Transverse colon (tissue), 4 donors: Measurements from ENCODE around the gene DLEU7.

Experiments used
- EP300 ChIP-seq: sonication (generic); formaldehyde crosslinking; IDR thresholded peaks from one replicate; pipeline ENCODE4 v1.6.1; 2017; ENCODE audit warnings: antibody characterized with exemption, low read depth
- POLR2A ChIP-seq: fragments of 450-650 bp; IDR thresholded peaks from one replicate; pipeline ENCODE4 v1.6.1; 2016; ENCODE audit warnings: antibody characterized with exemption, mild to moderate bottlenecking, moderate library complexity
- POLR2AphosphoS5 ChIP-seq, 3 donors: sonication (generic); formaldehyde crosslinking; IDR thresholded peaks; one replicate each; pipeline ENCODE4 v1.6.1; 2016; ENCODE audit warnings: antibody characterized with exemption in 3 of 3
- TF ChIP-seq, protein P1 (sequence below), 5 experiments: fragments of 200-600 bp in 3 of 5; fragments of 450-650 bp in 2 of 5; sonication (generic) in 3 of 5; IDR thresholded peaks; 1 replicate in 2 of 5; 2 replicates in 3 of 5; pipeline ENCODE4 v1.5.1; 2016 to 2017; ENCODE audit warnings: antibody characterized with exemption in 5 of 5, inconsistent platforms in 3 of 5, mild to moderate bottlenecking in 2 of 5, moderate library complexity in 1 of 5

DNA sequence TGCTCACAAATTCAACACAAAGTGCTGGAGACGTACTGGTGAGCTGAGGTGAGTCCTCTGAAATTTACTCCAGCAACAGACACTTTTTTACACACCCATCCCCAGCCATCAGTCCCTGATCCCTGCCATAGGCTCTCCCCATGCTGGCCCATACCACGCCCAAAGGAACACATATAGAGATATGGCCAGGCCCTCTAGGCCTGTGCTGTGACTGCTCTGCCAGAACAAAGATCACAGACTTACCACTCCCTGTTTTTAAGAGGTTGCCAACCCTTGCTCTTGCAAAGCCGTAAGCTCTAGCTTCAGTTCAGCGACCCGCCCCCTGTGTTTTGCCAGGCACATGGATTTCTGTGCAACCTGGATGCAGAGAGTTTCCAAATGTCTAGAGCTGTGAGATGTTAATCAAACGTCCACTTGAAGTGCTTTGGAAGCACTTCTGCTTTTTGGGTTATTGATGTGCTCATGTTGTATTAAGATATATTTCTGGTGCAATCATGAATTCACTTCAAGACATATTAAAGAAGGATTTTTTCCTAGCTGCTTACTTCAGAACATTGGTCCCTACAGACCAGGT, 59.7 kb downstream of the DLEU7 start:
- TF ChIP-seq, protein P1, sequence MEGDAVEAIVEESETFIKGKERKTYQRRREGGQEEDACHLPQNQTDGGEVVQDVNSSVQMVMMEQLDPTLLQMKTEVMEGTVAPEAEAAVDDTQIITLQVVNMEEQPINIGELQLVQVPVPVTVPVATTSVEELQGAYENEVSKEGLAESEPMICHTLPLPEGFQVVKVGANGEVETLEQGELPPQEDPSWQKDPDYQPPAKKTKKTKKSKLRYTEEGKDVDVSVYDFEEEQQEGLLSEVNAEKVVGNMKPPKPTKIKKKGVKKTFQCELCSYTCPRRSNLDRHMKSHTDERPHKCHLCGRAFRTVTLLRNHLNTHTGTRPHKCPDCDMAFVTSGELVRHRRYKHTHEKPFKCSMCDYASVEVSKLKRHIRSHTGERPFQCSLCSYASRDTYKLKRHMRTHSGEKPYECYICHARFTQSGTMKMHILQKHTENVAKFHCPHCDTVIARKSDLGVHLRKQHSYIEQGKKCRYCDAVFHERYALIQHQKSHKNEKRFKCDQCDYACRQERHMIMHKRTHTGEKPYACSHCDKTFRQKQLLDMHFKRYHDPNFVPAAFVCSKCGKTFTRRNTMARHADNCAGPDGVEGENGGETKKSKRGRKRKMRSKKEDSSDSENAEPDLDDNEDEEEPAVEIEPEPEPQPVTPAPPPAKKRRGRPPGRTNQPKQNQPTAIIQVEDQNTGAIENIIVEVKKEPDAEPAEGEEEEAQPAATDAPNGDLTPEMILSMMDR (IDR thresholded peaks at IDR 0.05) = no peak
- TF ChIP-seq EP300 (no peak), POLR2AphosphoS5 (IDR thresholded peaks at IDR 0.05) (no peak), POLR2A (no peak)
